Umbilical cord (tissue), 2 donors: ENCODE data around the gene C5AR1. TPM values are rescaled to one million over a fixed set of nuclear protein-coding genes. Genes with fewer than 3 reads are reported as not detected.
"Not testable (repeated sequence)": the region's sequence is repeated elsewhere in the genome, so short reads cannot be mapped to it uniquely, and the experiment has no call there.

ENCODE experiments used
- DNase-seq: peaks from one replicate; pipeline ENCODE4 v3.0.0-alpha.2; 2015; ENCODE audit warnings: low spot score
- total RNA-seq: library from RNA; depleted of rRNA; stranded (reverse); fragments of >200 nt; gene quantifications from one replicate; pipeline ENCODE4 v1.2.3, GENCODE V29; 2014; ENCODE audit warnings: low replicate concordance; ENCODE audit not compliant: insufficient read depth

C5AR1 gene
- total RNA-seq, 1 donor from 2014 or later = 2.6 TPM

DNA sequence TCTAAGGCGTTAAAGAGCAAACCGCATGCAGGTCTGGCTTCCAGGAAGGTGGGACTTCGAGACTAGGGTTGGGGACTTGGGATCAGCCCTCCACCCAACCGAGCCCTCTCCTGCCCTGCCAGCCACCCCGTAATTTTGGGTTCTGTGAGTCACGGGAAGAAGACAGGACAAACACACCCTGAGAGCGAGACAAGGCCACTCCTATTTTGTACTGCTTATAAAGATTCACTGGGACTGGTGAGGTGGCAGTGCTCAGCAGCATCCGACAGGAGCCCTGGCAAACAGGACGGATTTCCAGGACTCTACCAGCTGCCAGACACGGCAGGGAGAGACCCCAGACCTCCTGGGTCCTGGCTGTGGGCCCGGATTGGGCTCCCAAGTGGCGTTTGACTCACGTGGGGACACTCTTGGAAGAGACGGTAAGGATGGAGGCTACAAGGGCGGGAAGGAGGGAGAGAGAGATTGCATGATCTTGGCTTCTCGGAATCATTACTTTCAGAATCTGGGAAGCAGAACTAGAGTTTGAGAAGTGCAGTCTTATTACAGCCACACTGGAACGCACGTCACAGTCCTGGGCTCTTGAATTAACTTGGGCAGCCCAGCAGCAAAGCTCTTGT is 22.4 kb downstream of the C5AR1 start, which contains the start of gene C5AR2:
Gene C5AR2, plus strand, starts transcription at position 245 of the 617 bp plus-strand sequence. CDS start 8,625 bp downstream, outside the sequence.
- DNase-seq = no peak

DNA sequence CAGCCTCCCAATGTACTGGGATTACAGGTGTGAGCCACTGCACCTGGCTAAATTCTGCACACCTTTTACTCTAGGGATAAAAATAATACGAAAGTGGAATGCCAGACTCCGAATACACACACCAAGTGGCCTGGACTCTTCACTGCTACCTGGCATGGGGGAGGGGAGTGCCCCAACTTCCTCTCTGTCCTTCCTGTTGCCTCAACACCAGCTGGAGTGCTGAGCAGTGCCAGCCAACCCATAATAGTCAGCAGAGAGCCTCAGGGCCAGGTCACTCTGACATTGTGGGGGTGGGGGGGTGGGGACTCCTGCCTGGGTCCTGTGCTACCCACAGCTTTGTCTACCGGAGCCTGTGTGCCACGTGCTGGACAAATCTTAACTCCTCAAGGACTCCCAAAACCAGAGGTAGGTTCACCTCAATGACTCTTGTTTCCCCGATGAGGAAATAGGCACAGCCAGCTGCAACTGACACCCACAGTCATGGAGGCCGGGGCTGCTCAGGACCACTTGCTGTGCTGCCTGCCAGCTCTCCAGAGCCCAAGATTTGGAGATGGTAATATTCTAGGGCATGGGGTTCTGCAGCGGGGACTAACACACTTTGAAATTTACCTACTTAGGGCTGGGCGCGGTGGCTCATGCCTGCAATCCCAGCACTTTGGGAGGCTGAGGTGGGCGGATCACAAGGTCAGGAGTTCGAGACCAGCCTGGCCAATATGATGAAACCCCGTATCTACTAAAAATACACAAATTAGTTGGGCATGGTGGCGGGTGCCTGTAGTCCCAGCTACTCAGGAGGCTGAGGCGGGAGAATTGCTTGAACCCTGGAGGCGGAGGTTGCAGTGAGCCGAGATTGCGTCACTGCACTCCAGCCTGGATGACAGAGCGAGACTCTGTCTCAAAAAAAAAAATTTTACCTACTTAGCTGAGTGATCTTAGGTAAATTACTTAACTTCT is 27.4 kb downstream of the C5AR1 start:
- peak; percentile 18 for DNase-seq

DNA sequence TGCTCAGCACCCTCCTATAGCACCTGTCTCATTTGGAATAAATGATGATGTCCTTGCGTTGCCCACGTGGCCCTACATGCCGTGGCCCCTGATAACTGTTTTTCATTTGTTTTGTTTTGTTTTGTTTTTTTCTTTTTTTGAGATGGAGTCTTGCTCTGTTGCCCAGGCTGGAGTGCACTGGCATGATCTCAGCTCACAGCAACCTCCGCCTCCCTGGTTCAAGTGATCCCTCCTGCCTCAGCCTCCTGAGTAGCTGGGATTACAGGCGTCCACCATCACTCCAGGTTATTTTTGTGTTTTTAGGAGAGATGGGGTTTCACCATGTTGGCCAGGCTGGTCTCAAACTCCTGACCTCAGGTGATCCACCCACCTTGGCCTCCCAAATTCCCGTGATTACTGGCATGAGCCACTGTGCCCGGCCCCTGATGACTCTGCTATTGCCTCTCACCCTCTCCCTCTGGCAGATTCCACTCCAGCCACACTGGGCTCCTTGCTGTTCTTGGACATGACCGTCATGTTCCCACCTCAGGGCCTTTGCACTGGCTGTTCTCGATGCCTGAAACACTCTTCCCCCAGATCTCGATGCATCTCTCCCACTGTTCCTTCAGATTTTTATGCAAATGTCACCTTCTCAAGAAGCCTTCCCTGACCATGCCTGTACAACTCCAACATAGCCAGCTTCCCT is 29.7 kb downstream of the C5AR1 start:
- no peak for DNase-seq

DNA sequence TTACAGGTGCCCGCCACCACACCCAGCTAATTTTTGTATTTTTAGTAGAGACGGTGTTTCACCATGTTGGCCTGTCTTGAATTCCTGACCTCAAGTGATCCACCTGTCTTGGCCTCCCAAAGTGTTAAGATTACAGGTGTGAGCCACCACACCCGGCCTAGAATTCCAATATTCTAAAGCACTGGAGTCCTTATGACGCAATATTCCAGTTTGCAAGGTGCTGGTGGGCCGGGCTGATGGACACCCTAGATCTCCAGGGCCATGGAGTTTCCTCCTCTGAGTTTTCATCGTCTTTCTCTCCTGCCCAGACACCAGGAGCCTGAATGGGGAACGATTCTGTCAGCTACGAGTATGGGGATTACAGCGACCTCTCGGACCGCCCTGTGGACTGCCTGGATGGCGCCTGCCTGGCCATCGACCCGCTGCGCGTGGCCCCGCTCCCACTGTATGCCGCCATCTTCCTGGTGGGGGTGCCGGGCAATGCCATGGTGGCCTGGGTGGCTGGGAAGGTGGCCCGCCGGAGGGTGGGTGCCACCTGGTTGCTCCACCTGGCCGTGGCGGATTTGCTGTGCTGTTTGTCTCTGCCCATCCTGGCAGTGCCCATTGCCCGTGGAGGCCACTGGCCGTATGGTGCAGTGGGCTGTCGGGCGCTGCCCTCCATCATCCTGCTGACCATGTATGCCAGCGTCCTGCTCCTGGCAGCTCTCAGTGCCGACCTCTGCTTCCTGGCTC is 31.0 kb downstream of the C5AR1 start:
- DNase-seq = no peak

DNA sequence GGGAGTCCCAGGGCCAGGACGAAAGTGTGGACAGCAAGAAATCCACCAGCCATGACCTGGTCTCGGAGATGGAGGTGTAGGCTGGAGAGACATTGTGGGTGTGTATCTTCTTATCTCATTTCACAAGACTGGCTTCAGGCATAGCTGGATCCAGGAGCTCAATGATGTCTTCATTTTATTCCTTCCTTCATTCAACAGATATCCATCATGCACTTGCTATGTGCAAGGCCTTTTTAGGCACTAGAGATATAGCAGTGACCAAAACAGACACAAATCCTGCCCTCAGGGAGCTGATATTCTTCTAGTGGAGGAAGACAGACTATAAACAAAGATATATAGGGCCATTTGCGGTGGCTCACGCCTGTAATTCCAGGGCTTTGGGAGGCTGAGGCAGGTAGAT is 32.1 kb downstream of the C5AR1 start:
- no peak for DNase-seq

DNA sequence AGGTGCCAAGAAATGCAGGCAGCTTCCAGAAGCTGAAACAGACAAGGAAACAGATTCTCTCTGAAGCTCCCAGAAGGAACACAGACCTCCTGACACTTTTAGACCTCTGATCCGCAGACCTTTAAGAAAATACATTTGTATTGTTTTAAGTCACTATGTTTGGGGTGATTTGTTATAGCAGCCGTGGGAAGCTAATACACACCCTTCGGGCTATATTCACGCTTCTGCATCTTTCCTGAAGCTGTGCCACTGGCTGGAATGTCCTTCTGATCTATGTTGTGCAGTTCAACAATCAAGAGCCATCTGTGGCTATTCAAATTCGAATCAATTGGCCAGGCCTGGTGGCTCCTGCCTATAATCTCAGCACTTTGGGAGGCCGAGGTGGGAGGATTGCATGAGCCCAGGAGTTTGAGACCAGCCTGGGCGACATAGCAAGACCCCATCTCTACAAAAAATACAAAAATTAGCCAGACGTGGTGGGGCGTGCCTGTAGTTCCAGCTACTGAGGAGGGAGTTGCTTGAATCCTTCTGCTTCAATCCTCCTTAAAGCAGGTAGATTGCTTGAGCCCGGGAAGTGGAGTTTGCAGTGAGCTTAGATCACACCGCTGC is 33.6 kb downstream of the C5AR1 start:
- DNase-seq = no peak

DNA sequence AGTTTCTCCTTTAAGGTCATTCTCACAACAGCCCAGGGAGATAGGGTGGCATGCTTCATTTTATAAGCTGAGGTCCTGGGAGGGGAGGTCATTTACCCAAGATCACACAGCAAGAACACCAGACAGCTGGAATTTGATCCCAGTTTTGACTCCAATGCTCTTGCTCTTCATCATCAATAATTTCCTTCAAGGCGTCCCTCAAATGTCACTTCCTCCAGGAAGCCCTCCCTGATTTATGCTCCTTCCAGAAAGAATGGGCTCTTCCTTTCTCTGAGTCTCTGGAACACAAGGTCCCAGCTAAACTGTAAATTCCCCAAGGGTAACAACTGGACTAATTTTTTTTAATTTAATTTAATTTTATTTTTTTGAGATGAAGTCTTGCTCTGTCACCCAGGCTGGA is 34.8 kb downstream of the C5AR1 start:
- no peak for DNase-seq

DNA sequence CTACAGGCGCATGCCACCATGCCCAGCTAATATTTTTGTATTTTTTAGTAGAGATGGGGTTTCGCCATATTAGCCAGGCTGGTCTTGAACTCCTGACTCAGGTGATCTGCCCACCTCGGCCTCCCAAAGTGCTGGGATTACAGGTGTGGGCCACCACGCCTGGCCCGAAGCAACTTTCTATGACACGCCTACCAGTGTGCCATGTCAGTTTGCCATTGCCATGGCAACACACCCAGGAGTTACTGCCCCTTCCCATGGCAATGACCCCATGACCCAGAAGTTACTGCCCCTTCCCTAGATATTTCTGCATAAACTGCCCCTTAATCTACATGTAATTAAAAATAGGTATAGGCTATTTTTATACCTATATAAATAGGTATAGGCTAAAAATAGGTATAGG is 36.4 kb downstream of the C5AR1 start:
- DNase-seq = not testable (repeated sequence)

DNA sequence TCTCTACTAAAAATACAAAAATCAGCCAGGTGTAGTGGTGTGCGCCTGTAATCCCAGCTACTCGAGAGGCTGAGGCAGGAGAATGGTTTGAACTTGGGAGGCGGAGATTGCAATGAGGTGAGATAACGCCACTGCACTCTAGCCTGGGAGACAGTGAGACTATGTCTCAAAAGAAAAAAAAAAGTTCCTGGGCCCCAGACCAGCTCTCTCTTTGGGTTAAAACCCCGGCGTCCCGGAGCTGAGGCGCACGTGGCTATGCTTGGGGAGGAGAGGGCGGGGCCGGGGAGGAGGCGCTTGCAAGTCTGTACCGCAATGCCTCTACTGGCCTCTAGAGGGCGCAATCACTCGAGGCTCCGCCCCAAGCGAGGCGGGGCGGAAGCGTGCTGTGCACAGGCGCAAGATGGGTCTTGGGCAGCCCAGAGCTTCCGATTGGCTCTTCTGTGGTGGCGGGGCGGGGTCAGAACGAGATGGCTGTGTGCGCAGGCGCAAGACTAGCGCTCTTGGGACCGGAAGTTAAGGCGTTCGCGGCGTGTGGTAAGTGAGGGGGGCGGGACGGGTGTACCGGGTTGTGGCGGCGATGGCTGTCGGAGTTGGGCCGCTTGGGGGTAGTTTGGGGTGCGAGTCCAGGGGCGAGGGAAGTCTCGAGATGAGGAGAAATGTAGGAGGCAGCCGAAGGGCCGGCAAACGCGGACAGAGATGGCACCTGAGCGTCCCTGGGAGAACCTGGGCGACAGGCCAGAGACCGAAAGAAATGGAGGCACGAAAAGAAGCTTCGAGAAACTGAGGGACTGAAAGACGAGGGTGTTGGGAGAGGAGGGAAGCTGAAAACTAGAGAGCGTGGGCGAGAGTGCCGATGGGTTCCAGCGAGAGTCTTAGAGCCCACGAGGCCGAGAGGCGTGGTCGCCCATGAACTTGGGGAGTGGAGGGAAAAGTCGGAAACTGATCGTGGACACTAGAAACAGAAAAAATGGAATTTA is 39.4 kb downstream of the C5AR1 start, which contains the start of gene DHX34:
Gene DHX34, plus strand, starts transcription at position 497 of the 977 bp plus-strand sequence. CDS start 3,716 bp downstream, outside the sequence.
- DNase-seq = peak; percentile 99

DNA sequence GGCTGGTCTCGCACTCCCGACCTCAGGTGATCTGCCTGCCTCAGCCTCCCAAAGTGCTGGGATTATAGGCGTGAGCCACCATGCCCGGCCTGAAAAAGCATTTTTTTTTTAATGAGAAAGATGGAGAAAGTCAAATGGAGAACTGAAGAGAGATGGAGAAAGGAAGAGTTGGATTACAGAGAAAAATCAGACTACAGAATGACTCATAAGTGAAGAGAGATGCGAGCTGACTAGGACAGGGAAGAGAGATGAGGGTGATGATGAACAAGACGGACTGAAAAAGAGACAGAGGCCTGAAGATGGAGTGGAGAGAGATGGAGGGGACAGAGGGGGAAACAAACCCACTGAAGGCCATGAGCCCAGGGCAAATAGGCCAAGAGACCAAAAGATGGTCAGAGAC is 41.0 kb downstream of the C5AR1 start:
- DNase-seq = no peak

DNA sequence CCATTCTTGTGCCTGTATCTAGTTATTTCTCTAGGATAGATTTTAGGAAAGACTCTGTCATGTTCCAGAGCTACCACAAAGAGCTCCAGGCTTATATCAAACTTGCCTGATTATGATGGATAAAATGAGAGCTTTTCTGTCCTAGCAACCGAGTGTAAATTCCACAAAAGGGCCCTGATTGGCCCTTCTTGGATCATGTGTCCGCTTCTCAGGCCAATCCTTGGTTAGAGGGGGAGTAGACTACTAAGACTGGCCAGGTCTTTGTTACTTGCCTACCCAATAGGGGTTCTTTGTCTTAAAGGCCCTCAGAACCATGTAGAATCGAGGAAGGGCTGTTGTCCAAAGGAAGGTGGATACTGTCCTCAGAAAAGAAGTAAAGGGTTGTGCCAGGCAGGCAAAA is 41.9 kb downstream of the C5AR1 start:
- peak; percentile 15 for DNase-seq

DNA sequence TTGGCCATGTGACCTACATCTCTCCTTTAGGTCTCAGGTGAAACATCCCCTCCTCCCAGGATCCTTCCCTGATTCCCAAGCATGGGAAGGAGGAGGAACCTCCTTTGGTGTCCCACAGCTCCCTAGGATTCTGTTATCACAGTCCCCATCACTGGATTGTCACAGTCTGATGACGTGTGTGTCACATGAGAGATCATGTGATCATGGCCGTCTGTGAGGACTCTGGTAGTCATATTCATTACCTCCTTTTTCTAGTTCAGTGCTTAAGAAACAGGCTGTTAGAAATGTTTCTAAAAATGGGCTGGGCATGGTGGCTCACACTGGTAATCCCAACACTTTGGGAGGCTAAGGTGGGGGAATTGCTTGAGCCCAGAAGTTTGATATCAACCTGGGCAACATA is 42.4 kb downstream of the C5AR1 start:
- DNase-seq = no peak

DNA sequence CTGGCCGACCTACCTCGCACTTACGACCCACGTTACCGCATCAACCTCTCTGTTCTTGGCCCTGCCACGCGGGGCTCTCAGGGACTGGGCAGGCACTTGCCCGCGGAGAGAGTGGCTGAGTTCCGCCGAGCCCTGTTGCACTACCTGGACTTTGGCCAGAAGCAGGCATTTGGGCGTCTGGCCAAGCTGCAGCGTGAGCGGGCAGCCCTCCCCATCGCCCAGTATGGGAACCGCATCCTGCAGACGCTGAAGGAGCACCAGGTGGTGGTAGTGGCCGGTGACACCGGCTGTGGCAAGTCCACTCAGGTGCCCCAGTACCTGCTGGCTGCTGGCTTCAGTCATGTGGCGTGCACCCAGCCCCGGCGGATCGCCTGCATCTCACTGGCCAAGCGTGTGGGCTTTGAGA is 43.6 kb downstream of the C5AR1 start:
- no peak for DNase-seq

DNA sequence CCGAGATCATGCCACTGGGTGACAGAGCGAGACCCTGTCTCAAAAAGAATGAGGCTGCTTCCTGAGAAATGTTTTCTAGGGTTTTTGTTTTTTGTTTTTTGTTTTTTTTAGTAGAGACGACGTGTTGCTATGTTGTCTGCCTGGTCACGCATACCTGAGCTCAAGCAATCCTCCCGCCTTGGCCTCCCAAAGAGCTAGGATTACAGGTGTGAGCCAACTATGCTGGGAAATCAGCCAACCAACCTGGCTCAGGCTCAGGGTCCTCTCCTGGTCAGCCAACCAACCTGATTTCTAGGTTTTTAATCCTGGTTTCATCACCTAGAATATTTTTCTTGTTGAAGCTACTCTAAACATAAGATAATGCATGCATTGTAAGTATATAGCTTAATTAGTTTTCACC is 47.2 kb downstream of the C5AR1 start:
- no peak for DNase-seq

DNA sequence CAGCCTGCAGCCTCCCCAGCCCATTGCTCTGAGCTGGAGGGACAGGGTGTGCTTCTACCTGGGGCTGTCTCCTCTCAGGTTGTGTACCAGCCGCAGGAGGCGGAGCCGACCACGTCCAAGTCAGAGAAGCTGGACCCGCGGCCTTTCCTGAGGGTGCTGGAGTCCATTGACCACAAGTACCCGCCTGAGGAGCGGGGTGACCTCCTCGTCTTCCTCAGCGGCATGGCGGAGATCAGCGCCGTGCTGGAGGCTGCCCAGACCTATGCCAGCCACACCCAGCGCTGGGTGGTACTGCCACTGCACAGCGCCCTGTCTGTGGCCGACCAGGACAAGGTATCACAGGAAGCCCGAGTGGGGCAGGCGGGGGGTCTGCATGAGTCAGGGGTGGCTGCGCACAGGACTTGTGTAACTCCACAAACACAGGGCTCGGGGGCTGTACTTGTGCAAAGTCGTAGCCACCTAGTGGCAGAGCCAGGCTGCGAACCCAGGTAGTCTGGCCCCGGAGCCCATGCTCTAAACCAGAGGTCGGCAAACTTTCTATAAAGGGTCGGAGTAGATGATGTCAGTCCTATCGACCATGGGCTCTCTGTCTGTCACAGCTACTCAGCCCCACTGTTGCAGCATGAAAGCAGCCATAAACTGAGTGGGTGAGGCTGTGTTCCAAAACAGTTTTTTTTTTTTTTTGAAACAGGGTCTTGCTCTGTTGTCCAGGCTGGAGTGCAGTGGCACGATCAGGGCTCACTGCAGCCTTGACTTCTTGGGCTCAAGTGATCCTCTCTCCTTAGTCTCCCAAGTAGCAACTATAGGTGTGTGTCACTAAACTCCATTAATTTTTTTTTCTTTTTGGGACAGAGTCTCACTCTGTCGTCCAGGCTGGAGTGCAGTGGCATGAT is 48.4 kb downstream of the C5AR1 start:
- DNase-seq = no peak

DNA sequence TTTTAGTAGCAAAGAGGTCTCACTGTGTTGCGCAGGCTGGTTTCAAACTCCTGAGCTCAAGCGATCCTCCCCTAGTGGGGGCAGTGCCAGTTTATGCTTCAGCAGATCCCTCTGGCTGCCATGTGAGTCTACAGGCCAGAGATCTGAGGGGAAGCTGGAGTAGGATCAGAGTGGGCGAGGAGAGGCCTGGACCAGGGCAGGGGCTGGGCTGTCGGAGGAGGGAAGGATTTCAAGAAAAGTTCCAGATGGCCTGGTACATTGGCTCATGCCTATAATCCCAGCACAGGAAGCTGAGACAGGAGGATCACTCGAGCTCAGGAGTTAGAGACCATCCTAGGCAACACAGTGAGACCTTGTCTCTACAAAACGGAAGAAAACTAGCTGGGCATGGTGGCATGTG is 49.3 kb downstream of the C5AR1 start:
- peak; percentile 65 for DNase-seq

DNA sequence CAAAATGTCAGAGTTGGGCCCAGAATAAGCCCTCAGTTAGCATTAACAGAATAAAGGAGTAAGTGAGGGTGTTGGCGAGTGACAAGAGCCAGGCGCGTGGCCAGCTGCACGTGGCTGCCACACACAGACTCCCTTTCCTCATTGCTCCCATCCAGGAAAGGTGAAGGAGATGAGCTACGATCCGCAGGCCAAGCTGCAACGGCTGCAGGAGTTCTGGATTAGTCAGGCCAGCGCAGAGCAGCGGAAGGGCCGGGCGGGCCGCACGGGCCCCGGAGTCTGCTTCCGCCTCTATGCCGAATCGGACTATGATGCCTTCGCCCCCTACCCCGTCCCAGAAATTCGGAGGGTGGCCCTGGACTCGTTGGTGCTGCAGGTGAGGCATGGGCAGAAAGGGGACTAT is 52.7 kb downstream of the C5AR1 start:
- DNase-seq = no peak

DNA sequence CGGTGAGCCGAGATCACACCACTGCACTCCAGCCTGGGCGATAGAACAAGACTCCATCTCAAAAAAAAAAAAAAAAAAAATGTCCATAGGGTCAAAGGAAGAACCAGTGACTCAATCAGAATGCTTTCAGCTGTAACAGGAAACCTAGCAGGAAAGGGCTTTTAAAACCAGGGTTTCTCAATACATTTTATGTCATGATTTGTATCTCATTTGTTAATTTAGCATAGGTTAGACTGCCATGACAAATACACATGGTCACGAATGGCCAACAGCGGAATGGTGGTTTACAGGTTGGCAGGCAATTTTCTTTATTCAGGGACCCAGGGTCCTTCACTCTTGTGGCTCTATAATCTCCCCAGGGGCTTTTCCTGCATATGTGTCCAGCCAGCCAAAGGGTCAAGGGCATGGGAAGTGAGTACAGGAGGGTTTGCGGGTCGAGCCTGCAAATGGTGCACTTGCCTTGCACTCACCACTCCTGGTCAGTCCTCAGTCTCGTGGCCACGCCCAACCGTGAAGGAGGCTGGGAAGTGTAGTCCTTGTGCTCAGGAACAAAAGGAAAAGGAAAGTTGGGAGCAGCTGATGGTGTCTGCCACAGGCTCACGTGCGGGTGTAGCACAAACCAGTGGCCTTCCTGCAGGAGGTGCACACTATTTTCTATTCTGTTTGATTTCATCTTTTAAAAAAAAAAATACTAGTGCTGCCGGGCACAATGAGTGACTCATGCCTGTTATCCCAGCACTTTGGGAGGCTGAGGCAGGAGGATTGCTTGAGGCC is 54.3 kb downstream of the C5AR1 start:
- DNase-seq = no peak
